HepG2 (cell line): ENCODE results near the gene TXNRD2. TPM values are rescaled to one million over a fixed set of nuclear protein-coding genes. Genes with fewer than 3 reads are reported as not detected.

ENCODE experiments used
- CAMTA2 ChIP-seq: sonication (generic); formaldehyde crosslinking; IDR thresholded peaks from 2 replicates; pipeline ENCODE4 v1.4.0; 2020; ENCODE audit warnings: mild to moderate bottlenecking, missing genetic modification reagents, borderline replicate concordance
- CBX1 ChIP-seq: IDR thresholded peaks from one replicate; pipeline ENCODE4 v1.6.1; 2016; ENCODE audit warnings: antibody characterized with exemption, low read depth
- CEBPG ChIP-seq: IDR thresholded peaks from 2 replicates; pipeline ENCODE4 v1.6.1; 2016
- DPF2 ChIP-seq: sonication (generic); formaldehyde crosslinking; IDR thresholded peaks from 2 replicates; pipeline ENCODE4 v1.4.0; 2020; ENCODE audit warnings: mild to moderate bottlenecking, low read depth, missing genetic modification reagents, borderline replicate concordance
- ETV5 ChIP-seq: IDR thresholded peaks from 2 replicates; pipeline ENCODE4 v1.6.1; 2018; ENCODE audit warnings: missing biosample characterization, missing genetic modification reagents, inconsistent platforms, borderline replicate concordance
- FIP1L1 ChIP-seq: fragments of 200-400 bp; formaldehyde crosslinking; IDR thresholded peaks from 2 replicates; pipeline ENCODE4 v1.6.1; 2018; ENCODE audit warnings: low read depth, mild to moderate bottlenecking, low read length, moderate library complexity, borderline replicate concordance; ENCODE audit not compliant: insufficient read depth
- FOXP1 ChIP-seq, 2 experiments: fragments of 450-650 bp in 1 of 2; IDR thresholded peaks; 2 replicates each; pipeline ENCODE4 v1.6.1; 2017 to 2018; ENCODE audit warnings: antibody characterized with exemption in 1 of 2
- GATAD2A ChIP-seq: IDR thresholded peaks from 2 replicates; pipeline ENCODE4 v1.6.1; 2016
- HMGA1 ChIP-seq: sonication (generic); formaldehyde crosslinking; conservative IDR thresholded peaks from 2 replicates; pipeline ENCODE4 v1.4.0; 2020; ENCODE audit warnings: missing genetic modification reagents
- KDM5B ChIP-seq: sonication (generic); formaldehyde crosslinking; IDR thresholded peaks from 2 replicates; pipeline ENCODE4 v1.4.0; 2020; ENCODE audit warnings: missing genetic modification reagents, mild to moderate bottlenecking, borderline replicate concordance
- NFIC ChIP-seq: IDR thresholded peaks from 2 replicates; pipeline ENCODE4 v1.6.1; 2012; ENCODE audit warnings: mild to moderate bottlenecking, low read length, inconsistent platforms
- POGZ ChIP-seq: sonication (generic); formaldehyde crosslinking; IDR thresholded peaks from 2 replicates; pipeline ENCODE4 v1.4.0; 2020; ENCODE audit warnings: mild to moderate bottlenecking, missing genetic modification reagents
- SMAD3 ChIP-seq: sonication (generic); formaldehyde crosslinking; IDR thresholded peaks from 2 replicates; pipeline ENCODE4 v1.4.0; 2020; ENCODE audit warnings: missing genetic modification reagents
- THYN1 ChIP-seq: sonication (generic); formaldehyde crosslinking; IDR thresholded peaks from 2 replicates; pipeline ENCODE4 v1.8.1; 2023; ENCODE audit warnings: low read depth, mild to moderate bottlenecking, moderate library complexity, missing genetic modification reagents, borderline replicate concordance
- ZBTB1 ChIP-seq: sonication (generic); formaldehyde crosslinking; IDR thresholded peaks from 2 replicates; pipeline ENCODE4 v1.4.0; 2020; ENCODE audit warnings: missing genetic modification reagents, borderline replicate concordance
- ZBTB38 ChIP-seq: sonication (generic); formaldehyde crosslinking; IDR thresholded peaks from 2 replicates; pipeline ENCODE4 v1.5.1; 2020; ENCODE audit warnings: mild to moderate bottlenecking, missing genetic modification reagents
- ZC3H13 ChIP-seq: sonication (generic); formaldehyde crosslinking; IDR thresholded peaks from 2 replicates; pipeline ENCODE4 v1.8.1; 2023; ENCODE audit warnings: mild to moderate bottlenecking, missing genetic modification reagents, moderate library complexity
- ZNF329 ChIP-seq: sonication (generic); formaldehyde crosslinking; IDR thresholded peaks from 2 replicates; pipeline ENCODE4 v1.9.0; 2021; ENCODE audit warnings: low read depth, mild to moderate bottlenecking, missing genetic modification reagents
- ZNF335 ChIP-seq: sonication (generic); formaldehyde crosslinking; IDR thresholded peaks from 2 replicates; pipeline ENCODE4 v1.4.0; 2020; ENCODE audit warnings: missing genetic modification reagents
- ZNF468 ChIP-seq: sonication (generic); formaldehyde crosslinking; IDR thresholded peaks from 2 replicates; pipeline ENCODE4 v1.8.0; 2022; ENCODE audit warnings: mild to moderate bottlenecking, moderate library complexity, missing genetic modification reagents
- ZNF629 ChIP-seq: sonication (generic); formaldehyde crosslinking; conservative IDR thresholded peaks from 2 replicates; pipeline ENCODE4 v1.5.0; 2020; ENCODE audit warnings: missing genetic modification reagents
- polyA plus RNA-seq, 8 experiments: library from polyadenylated mRNA; depleted of rRNA in 3 of 8; stranded (reverse) in 7 of 8; unstranded in 1 of 8; fragments of >200 nt; fragmentation: Illumina TruSeq in 4 of 8; extraction: Trizol in 4 of 8; gene quantifications; 2 replicates each; pipeline versions ENCODE4 v1.2.1 to v1.2.3, GENCODE V29; 2011 to 2016; ENCODE audit warnings: low read depth in 4 of 8, missing spikeins in 1 of 8, mixed read lengths in 1 of 8; ENCODE audit not compliant: insufficient read depth in 1 of 8
- total RNA-seq, 5 experiments: library from RNA; depleted of rRNA; stranded (reverse); fragments of >200 nt; fragmentation: Illumina TruSeq; extraction: Trizol; gene quantifications; 2 replicates each; pipeline ENCODE4 v1.2.3, GENCODE V29; 2016; ENCODE audit warnings: low read depth in 1 of 5
- TF ChIP-seq, protein P1 (sequence below): sonication (generic); formaldehyde crosslinking; IDR thresholded peaks from 2 replicates; pipeline ENCODE4 v1.4.0; 2020; ENCODE audit warnings: missing genetic modification reagents
- TF ChIP-seq, protein P2 (sequence below): sonication (generic); formaldehyde crosslinking; IDR thresholded peaks from 2 replicates; pipeline ENCODE4 v1.4.0; 2020; ENCODE audit warnings: mild to moderate bottlenecking, missing genetic modification reagents
- TF ChIP-seq, protein P3 (sequence below): sonication (generic); formaldehyde crosslinking; IDR thresholded peaks from 2 replicates; pipeline ENCODE4 v1.5.0; 2020; ENCODE audit warnings: mild to moderate bottlenecking, missing genetic modification reagents
- TF ChIP-seq, protein P4 (sequence below): IDR thresholded peaks from 2 replicates; pipeline ENCODE4 v1.6.1; 2012; ENCODE audit warnings: low read depth, low read length, improper control_type of control experiment

TXNRD2 gene
- total and polyA plus RNA-seq, 2 of the 13 experiments (the other 11 are each of a cell fraction or from before 2014, with no cell fraction given): 17.5 to 18.6 TPM

DNA sequence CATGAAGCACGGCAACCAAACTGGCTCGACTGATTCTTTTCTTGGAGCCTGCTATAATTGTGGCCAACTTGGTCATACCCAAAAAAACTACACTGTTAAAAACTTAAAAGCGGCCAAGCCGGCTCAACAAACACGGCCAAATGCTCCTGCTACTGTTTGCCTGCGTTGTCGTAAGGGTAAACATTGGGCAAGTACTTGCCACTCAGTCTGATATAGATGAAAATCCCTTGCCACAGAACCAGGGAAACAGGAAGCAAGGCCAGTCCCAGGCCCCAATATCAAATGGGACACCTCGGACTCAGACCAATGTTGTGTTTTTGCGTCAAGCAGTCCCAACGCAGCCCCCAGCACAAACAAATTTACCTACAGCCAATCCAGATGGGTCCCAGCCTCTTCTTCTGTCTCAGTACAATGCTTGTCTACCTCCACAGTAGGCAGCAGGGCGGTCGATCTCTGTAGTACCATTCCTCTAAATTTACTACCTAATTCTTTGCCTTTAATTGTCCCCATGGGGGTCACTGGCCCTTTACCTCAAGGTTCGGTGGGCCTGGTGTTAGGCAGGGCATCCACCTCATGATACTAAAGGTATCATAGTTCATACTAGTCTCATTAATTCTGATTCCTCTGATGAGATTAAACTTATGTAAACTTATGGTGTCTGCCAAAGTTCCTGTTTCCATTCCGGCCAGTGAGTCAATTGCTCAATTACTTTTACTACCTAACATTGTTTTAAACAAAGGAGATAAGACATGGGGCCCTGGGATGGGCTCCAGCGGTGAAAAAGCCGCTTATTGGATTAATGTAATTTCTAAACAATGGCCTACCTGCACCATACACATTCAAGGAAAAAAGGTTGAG, 3.8 kb downstream of the TXNRD2 start (continued):
- TF ChIP-seq, protein P1, sequence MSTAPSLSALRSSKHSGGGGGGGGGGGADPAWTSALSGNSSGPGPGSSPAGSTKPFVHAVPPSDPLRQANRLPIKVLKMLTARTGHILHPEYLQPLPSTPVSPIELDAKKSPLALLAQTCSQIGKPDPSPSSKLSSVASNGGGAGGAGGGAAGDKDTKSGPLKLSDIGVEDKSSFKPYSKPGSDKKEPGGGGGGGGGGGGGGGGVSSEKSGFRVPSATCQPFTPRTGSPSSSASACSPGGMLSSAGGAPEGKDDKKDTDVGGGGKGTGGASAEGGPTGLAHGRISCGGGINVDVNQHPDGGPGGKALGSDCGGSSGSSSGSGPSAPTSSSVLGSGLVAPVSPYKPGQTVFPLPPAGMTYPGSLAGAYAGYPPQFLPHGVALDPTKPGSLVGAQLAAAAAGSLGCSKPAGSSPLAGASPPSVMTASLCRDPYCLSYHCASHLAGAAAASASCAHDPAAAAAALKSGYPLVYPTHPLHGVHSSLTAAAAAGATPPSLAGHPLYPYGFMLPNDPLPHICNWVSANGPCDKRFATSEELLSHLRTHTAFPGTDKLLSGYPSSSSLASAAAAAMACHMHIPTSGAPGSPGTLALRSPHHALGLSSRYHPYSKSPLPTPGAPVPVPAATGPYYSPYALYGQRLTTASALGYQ: no peak
- TF ChIP-seq ZNF335 (CRISPR knock-in tag) (peak; percentile 91), THYN1 (CRISPR knock-in tag) (no peak), CAMTA2 (CRISPR knock-in tag) (no peak), ZBTB38 (CRISPR knock-in tag) (no peak), ZBTB1 (no peak), ZNF329 (CRISPR knock-in tag) (no peak), NFIC (no peak), DPF2 (CRISPR knock-in tag) (peak; percentile 59), ZNF629 (peak; percentile 87), FOXP1 (IDR thresholded peaks at IDR 0.05) (no peak), FOXP1 (CRISPR knock-in tag; IDR thresholded peaks at IDR 0.05) (peak; percentile 75), GATAD2A (peak; percentile 75), ZC3H13 (CRISPR knock-in tag) (no peak), HMGA1 (CRISPR knock-in tag) (no peak), KDM5B (CRISPR knock-in tag) (no peak), CBX1 (no peak), FIP1L1 (no peak), CEBPG (peak; percentile 82), POGZ (CRISPR knock-in tag) (no peak), ETV5 (CRISPR knock-in tag) (peak; percentile 55; the same call in 1 of the 2 replicates), ZNF468 (CRISPR knock-in tag) (no peak), SMAD3 (CRISPR knock-in tag) (peak; percentile 55; the same call in 1 of the 2 replicates)
- TF ChIP-seq, protein P2, sequence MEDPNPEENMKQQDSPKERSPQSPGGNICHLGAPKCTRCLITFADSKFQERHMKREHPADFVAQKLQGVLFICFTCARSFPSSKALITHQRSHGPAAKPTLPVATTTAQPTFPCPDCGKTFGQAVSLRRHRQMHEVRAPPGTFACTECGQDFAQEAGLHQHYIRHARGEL (CRISPR knock-in tag): no peak
- TF ChIP-seq, protein P3, sequence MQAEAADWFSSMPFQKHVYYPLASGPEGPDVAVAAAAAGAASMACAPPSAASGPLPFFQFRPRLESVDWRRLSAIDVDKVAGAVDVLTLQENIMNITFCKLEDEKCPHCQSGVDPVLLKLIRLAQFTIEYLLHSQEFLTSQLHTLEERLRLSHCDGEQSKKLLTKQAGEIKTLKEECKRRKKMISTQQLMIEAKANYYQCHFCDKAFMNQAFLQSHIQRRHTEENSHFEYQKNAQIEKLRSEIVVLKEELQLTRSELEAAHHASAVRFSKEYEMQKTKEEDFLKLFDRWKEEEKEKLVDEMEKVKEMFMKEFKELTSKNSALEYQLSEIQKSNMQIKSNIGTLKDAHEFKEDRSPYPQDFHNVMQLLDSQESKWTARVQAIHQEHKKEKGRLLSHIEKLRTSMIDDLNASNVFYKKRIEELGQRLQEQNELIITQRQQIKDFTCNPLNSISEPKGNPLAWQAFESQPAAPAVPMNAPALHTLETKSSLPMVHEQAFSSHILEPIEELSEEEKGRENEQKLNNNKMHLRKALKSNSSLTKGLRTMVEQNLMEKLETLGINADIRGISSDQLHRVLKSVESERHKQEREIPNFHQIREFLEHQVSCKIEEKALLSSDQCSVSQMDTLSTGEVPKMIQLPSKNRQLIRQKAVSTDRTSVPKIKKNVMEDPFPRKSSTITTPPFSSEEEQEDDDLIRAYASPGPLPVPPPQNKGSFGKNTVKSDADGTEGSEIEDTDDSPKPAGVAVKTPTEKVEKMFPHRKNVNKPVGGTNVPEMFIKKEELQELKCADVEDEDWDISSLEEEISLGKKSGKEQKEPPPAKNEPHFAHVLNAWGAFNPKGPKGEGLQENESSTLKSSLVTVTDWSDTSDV (CRISPR knock-in tag): no peak
- TF ChIP-seq, protein P4, sequence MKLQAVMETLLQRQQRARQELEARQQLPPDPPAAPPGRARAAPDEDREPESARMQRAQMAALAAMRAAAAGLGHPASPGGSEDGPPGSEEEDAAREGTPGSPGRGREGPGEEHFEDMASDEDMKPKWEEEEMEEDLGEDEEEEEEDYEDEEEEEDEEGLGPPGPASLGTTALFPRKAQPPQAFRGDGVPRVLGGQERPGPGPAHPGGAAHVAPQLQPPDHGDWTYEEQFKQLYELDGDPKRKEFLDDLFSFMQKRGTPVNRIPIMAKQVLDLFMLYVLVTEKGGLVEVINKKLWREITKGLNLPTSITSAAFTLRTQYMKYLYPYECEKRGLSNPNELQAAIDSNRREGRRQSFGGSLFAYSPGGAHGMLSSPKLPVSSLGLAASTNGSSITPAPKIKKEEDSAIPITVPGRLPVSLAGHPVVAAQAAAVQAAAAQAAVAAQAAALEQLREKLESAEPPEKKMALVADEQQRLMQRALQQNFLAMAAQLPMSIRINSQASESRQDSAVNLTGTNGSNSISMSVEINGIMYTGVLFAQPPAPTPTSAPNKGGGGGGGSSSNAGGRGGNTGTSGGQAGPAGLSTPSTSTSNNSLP: 0 out of 2 replicates have a peak, but pooled peaks have one; percentile 21
